Fibroblast of lung (primary cell): ENCODE measurements around the gene PRKAR1B. TPM values are rescaled to one million over a fixed set of nuclear protein-coding genes. Genes with fewer than 3 reads are reported as not detected.

Source experiments
- DNase-seq, 2 donors: peaks; one replicate each; pipeline versions ENCODE4 v3.0.0 to v3.0.0-alpha.2; 2010; ENCODE audit warnings: low read depth in 2 of 2
- H2AFZ ChIP-seq: 2 replicates; pipeline ENCODE4 v1.5.1; 2012; ENCODE audit warnings: low read length, control low read depth, inconsistent platforms
- H3K27ac ChIP-seq: 2 replicates; pipeline ENCODE4 v1.5.1; 2011; ENCODE audit warnings: low read length, control low read depth; ENCODE audit not compliant: insufficient read depth
- H3K27me3 ChIP-seq: 2 replicates; pipeline ENCODE4 v1.5.1; 2011; ENCODE audit warnings: mild to moderate bottlenecking, low read length; ENCODE audit not compliant: control insufficient read depth, insufficient read depth
- H3K36me3 ChIP-seq: 2 replicates; pipeline ENCODE4 v1.5.1; 2011; ENCODE audit warnings: low read length; ENCODE audit not compliant: control insufficient read depth, insufficient read depth
- H3K4me1 ChIP-seq: 2 replicates; pipeline ENCODE4 v1.5.1; 2011; ENCODE audit warnings: low read length; ENCODE audit not compliant: control insufficient read depth, insufficient read depth; ENCODE audit errors: extremely low read depth
- H3K4me2 ChIP-seq: 2 replicates; pipeline ENCODE4 v1.5.1; 2011; ENCODE audit warnings: low read length, control low read depth; ENCODE audit not compliant: insufficient read depth; ENCODE audit errors: extremely low read depth
- H3K4me3 ChIP-seq, 4 experiments: fragments of 200-600 bp in 1 of 4; sonication (generic) in 1 of 4; replicated peaks in 1 of 4; 2 replicates each; pipeline ENCODE4 v1.5.1; 2011 to 2016; ENCODE audit warnings: low read length in 4 of 4, low read depth in 3 of 4, mild to moderate bottlenecking in 3 of 4, control low read depth in 2 of 4, inconsistent platforms in 1 of 4, mixed read lengths in 1 of 4; ENCODE audit not compliant: insufficient read depth in 1 of 4; ENCODE audit errors: control extremely low read depth in 1 of 4
- H3K79me2 ChIP-seq: 2 replicates; pipeline ENCODE4 v1.5.1; 2012; ENCODE audit warnings: mild to moderate bottlenecking, low read length, inconsistent platforms; ENCODE audit not compliant: control insufficient read depth, insufficient read depth
- H3K9ac ChIP-seq: 2 replicates; pipeline ENCODE4 v1.5.1; 2011; ENCODE audit warnings: mild to moderate bottlenecking, low read length, control low read depth; ENCODE audit not compliant: insufficient read depth
- H3K9me3 ChIP-seq: 2 replicates; pipeline ENCODE4 v1.5.1; 2012; ENCODE audit warnings: low read depth, low read length; ENCODE audit not compliant: control insufficient read depth, insufficient read depth
- H4K20me1 ChIP-seq: 2 replicates; pipeline ENCODE4 v1.5.1; 2011; ENCODE audit warnings: low read length; ENCODE audit not compliant: control insufficient read depth, insufficient read depth; ENCODE audit errors: extremely low read depth
- CTCF ChIP-seq, 2 donors: IDR thresholded peaks in 1 of 2; conservative IDR thresholded peaks in 1 of 2; 1 replicate in 1 of 2; 2 replicates in 1 of 2; pipeline ENCODE4 v1.5.1; 2011 to 2012; ENCODE audit warnings: low read length in 2 of 2, control low read depth in 1 of 2, inconsistent platforms in 1 of 2, low read depth in 1 of 2, mild to moderate bottlenecking in 1 of 2
- EZH2 ChIP-seq: IDR thresholded peaks from 2 replicates; pipeline ENCODE4 v1.5.1; 2012; ENCODE audit warnings: low read length, control low read depth, mild to moderate bottlenecking; ENCODE audit errors: missing control alignments
- polyA plus RNA-seq, 2 donors: library from polyadenylated mRNA; depleted of rRNA in 1 of 2; stranded (reverse) in 1 of 2; unstranded in 1 of 2; fragments of >200 nt; gene quantifications; 2 replicates each; pipeline ENCODE4 v1.2.1, GENCODE V29; 2011 to 2012; ENCODE audit warnings: missing spikeins in 1 of 2
- total RNA-seq: library from RNA; depleted of rRNA; stranded (reverse); fragments of >200 nt; gene quantifications from 2 replicates; pipeline ENCODE4 v1.2.1, GENCODE V29; 2014

Gene PRKAR1B
- total and polyA plus RNA-seq, 2 donors (not counting 1 experiment from before 2014, with no cell fraction given) = 12.7 to 14.5 TPM

- Histone ChIP-seq H3K4me1 (no peaks in the 10 kb centered on the region), H3K9me3 (no peaks in the 10 kb centered on the region), H3K79me2 (no peaks in the 10 kb centered on the region), H4K20me1 (no peaks in the 10 kb centered on the region), H3K27ac (no peak overlapping the region), H3K4me3 (no peak overlapping the region), H3K9ac (no peak overlapping the region), H2AFZ (no peak overlapping the region), H3K36me3 (no peaks in the 10 kb centered on the region), H3K27me3 (no peaks in the 10 kb centered on the region), H3K4me2 (no peak overlapping the region)
- DNase-seq = no peak
- TF ChIP-seq EZH2 = no peak
- TF ChIP-seq CTCF (conservative IDR thresholded peaks at IDR 0.05 in 1 of 2, IDR thresholded peaks at IDR 0.05 in 1 of 2; ENCODE audit: low read depth in 1 of 2, low read length in 2 of 2) = no peak
Observed at GRCh38 chr7:593324-594115, 133.6 kb downstream of the PRKAR1B start.

- Histone ChIP-seq H3K36me3 (no peaks in the 10 kb centered on the region), H3K9ac (no peak overlapping the region)
- TF ChIP-seq EZH2 (no peak), CTCF (conservative IDR thresholded peaks at IDR 0.05 in 1 of 2, IDR thresholded peaks at IDR 0.05 in 1 of 2; ENCODE audit: low read depth in 1 of 2, low read length in 2 of 2) (no peak)
Observed at GRCh38 chr7:591856-592628, 135.0 kb downstream of the PRKAR1B start.

GRCh38 chr7:590731-591551 is 136.1 kb downstream of the PRKAR1B start:
- Histone ChIP-seq H3K9me3 (no peaks in the 10 kb centered on the region), H2AFZ (no peak overlapping the region), H3K4me1 (peaks cover 2% of the 10 kb centered on the region), H3K27me3 (no peaks in the 10 kb centered on the region), H3K79me2 (no peaks in the 10 kb centered on the region), H3K4me3 (peak overlapping the region in 1 of 4 experiments; percentile 10), H4K20me1 (no peaks in the 10 kb centered on the region), H3K4me2 (peak overlapping the region; percentile 5), H3K9ac (no peak overlapping the region), H3K36me3 (no peaks in the 10 kb centered on the region), H3K27ac (no peak overlapping the region)
- TF ChIP-seq EZH2 (no peak), CTCF (conservative IDR thresholded peaks at IDR 0.05 in 1 of 2, IDR thresholded peaks at IDR 0.05 in 1 of 2; ENCODE audit: low read depth in 1 of 2, low read length in 2 of 2) (no peak)
- DNase-seq = peak; percentile 18 to 24

More at GRCh38 chr7:591856-592628, 135.0 kb downstream of the PRKAR1B start:
- Histone ChIP-seq H3K27me3 (no peaks in the 10 kb centered on the region), H3K79me2 (no peaks in the 10 kb centered on the region), H3K27ac (no peak overlapping the region), H4K20me1 (no peaks in the 10 kb centered on the region), H3K9me3 (no peaks in the 10 kb centered on the region), H3K4me1 (peaks cover 2% of the 10 kb centered on the region), H3K4me2 (no peak overlapping the region), H2AFZ (no peak overlapping the region), H3K4me3 (no peak overlapping the region)
- no peak for DNase-seq
